Muscle of back (tissue), 13 donors: ENCODE measurements around the gene DCAF12L2. TPM values are rescaled to one million over a fixed set of nuclear protein-coding genes. Genes with fewer than 3 reads are reported as not detected.
"Not testable (repeated sequence)": the region's sequence is repeated elsewhere in the genome, so short reads cannot be mapped to it uniquely, and the experiment has no call there.

Experiments used
- DNase-seq, 3 donors: peaks; one replicate each; pipeline versions ENCODE4 v3.0.0 to v3.0.0-alpha.2; 2013
- long read RNA-seq, 9 donors: transcript quantifications; one replicate each; lab custom pipeline, GENCODE V29; 2026
- polyA plus RNA-seq, 10 donors: library from polyadenylated mRNA; unstranded; fragments of 120-200 nt; gene quantifications; one replicate each; pipeline ENCODE4 v1.2.1, GENCODE V29; 2013; ENCODE audit not compliant: insufficient read length in 10 of 10

DCAF12L2 gene
- polyA plus RNA-seq, result 10 to 100 TPM in 7 of 10 donors, 1 to 10 TPM in 3; 6.7 to 16.1 (median 10.7) TPM
- long read RNA-seq, donor 1, transcript DCAF12L2-201 (1 exons, 2,599 nt), result major isoform, 8 of 8 reads
- long read RNA-seq, donor 1, partial matches to known transcripts, result 0 of 8 reads
- long read RNA-seq, donor 1, other reads (novel, unspliced or antisense), result 0 of 8 reads
- long read RNA-seq, donor 2, transcript DCAF12L2-201 (1 exons, 2,599 nt), result major isoform, 7 of 7 reads
- long read RNA-seq, donor 2, partial matches to known transcripts, result 0 of 7 reads
- long read RNA-seq, donor 2, other reads (novel, unspliced or antisense), result 0 of 7 reads
- long read RNA-seq, donor 3, result 0 reads
- long read RNA-seq, donor 4, transcript DCAF12L2-201 (1 exons, 2,599 nt), result major isoform, 6 of 6 reads
- long read RNA-seq, donor 4, partial matches to known transcripts, result 0 of 6 reads
- long read RNA-seq, donor 4, other reads (novel, unspliced or antisense), result 0 of 6 reads
- long read RNA-seq, donor 5, transcript DCAF12L2-201 (1 exons, 2,599 nt), result major isoform, 9 of 9 reads
- long read RNA-seq, donor 5, partial matches to known transcripts, result 0 of 9 reads
- long read RNA-seq, donor 5, other reads (novel, unspliced or antisense), result 0 of 9 reads
- long read RNA-seq, donor 6, transcript DCAF12L2-201 (1 exons, 2,599 nt), result major isoform, 10 of 10 reads
- long read RNA-seq, donor 6, partial matches to known transcripts, result 0 of 10 reads
- long read RNA-seq, donor 6, other reads (novel, unspliced or antisense), result 0 of 10 reads
- long read RNA-seq, donor 7, transcript DCAF12L2-201 (1 exons, 2,599 nt), result major isoform, 8 of 8 reads
- long read RNA-seq, donor 7, partial matches to known transcripts, result 0 of 8 reads
- long read RNA-seq, donor 7, other reads (novel, unspliced or antisense), result 0 of 8 reads
- long read RNA-seq, donor 8, transcript DCAF12L2-201 (1 exons, 2,599 nt), result major isoform, 6 of 6 reads
- long read RNA-seq, donor 8, partial matches to known transcripts, result 0 of 6 reads
- long read RNA-seq, donor 8, other reads (novel, unspliced or antisense), result 0 of 6 reads
- long read RNA-seq, donor 9, partial matches to known transcripts, result 0 of 2 reads
- long read RNA-seq, donor 9, other reads (novel, unspliced or antisense), result 0 of 2 reads

- DNase-seq, result peak; percentile 9 to 80 (median 46)
Observed at GRCh38 chrX:126165721-126166461, at the start of gene DCAF12L2. Gene DCAF12L2, minus strand, starts transcription at chrX:126166289. Its CDS starts 365 bp downstream, at chrX:126165924.

GRCh38 chrX:126190888-126191287, 24.8 kb upstream of the DCAF12L2 start:
- not testable (repeated sequence) for DNase-seq

- DNase-seq, result no peak
Observed at GRCh38 chrX:126177133-126177840, 11.2 kb upstream of the DCAF12L2 start.

- DNase-seq, result no peak
Observed at GRCh38 chrX:126170720-126171119, 4.6 kb upstream of the DCAF12L2 start.

GRCh38 chrX:126167560-126167959, 1.5 kb upstream of the DCAF12L2 start:
- no peak for DNase-seq

- DNase-seq, result peak in 1 of 3 donors; percentile 47
Observed at GRCh38 chrX:126165401-126165720, 728 bp downstream of the DCAF12L2 start.

- peak in 1 of 3 donors; percentile 18 for DNase-seq
Observed at GRCh38 chrX:126164689-126165400, 1.2 kb downstream of the DCAF12L2 start.

GRCh38 chrX:126164226-126164625, 1.9 kb downstream of the DCAF12L2 start:
- DNase-seq, result peak in 2 of 3 donors; percentile 27 to 54

- DNase-seq, result no peak
Observed at GRCh38 chrX:126141014-126141413, 25.1 kb downstream of the DCAF12L2 start.

GRCh38 chrX:126137899-126138298, 28.2 kb downstream of the DCAF12L2 start:
- DNase-seq, result no peak

GRCh38 chrX:126124721-126125120, 41.4 kb downstream of the DCAF12L2 start:
- peak; percentile 15 to 63 (median 21) for DNase-seq
